ENCODE data around the gene SLC35D1. TPM values are rescaled to one million over a fixed set of nuclear protein-coding genes. Genes with fewer than 3 reads are reported as not detected.

Gene SLC35D1
- total RNA-seq, 1 experiment from 2014 or later = 7.9 TPM

- ChIA-PET POLR2A (ENCODE audit: low non-redundant PET) (no interaction called here), CTCF (no interaction called here)
- DNase-seq (ENCODE audit: low spot score) = no peak
- intact Hi-C loops (cut with micrococcal nuclease; ENCODE audit: unreplicated experiment) = no loop called here
- Histone ChIP-seq H3K27ac (ENCODE audit: low read depth, low read length, poor library complexity, severe bottlenecking) (no peak overlapping the region), H3K36me3 (ENCODE audit: insufficient read depth, low read length, poor library complexity, severe bottlenecking) (no peaks in the 10 kb centered on the region), H3K4me1 (ENCODE audit: insufficient read depth, low read length, poor library complexity, severe bottlenecking) (no peaks in the 10 kb centered on the region), H3K27me3 (replicated peaks; ENCODE audit: insufficient read depth, low read depth, low read length, poor library complexity) (no peaks in the 10 kb centered on the region), H3K4me3 (ENCODE audit: low read depth, low read length, poor library complexity, severe bottlenecking) (no peak overlapping the region), H3K9me3 (ENCODE audit: low read depth, low read length, poor library complexity, severe bottlenecking) (no peaks in the 10 kb centered on the region)
- no TSS peak for BruUV-seq (replicated peaks)
- no peak for TF ChIP-seq EZH2 (IDR thresholded peaks at IDR 0.05; ENCODE audit: borderline replicate concordance, low read depth, low read length, poor library complexity, severe bottlenecking)
- TF ChIP-seq CTCF (conservative IDR thresholded peaks at IDR 0.05; ENCODE audit: low read depth, low read length) = no peak
Observed at GRCh38 chr1:67029472-67029871, 24.5 kb downstream of the SLC35D1 start.

GRCh38 chr1:67020765-67021164, 33.2 kb downstream of the SLC35D1 start:
- Histone ChIP-seq H3K27me3 (replicated peaks; ENCODE audit: insufficient read depth, low read depth, low read length, poor library complexity) (no peaks in the 10 kb centered on the region), H3K36me3 (ENCODE audit: insufficient read depth, low read length, poor library complexity, severe bottlenecking) (peaks cover 8% of the 10 kb centered on the region), H3K4me3 (ENCODE audit: low read depth, low read length, poor library complexity, severe bottlenecking) (no peak overlapping the region), H3K27ac (ENCODE audit: low read depth, low read length, poor library complexity, severe bottlenecking) (no peak overlapping the region), H3K4me1 (ENCODE audit: insufficient read depth, low read length, poor library complexity, severe bottlenecking) (no peaks in the 10 kb centered on the region), H3K9me3 (ENCODE audit: low read depth, low read length, poor library complexity, severe bottlenecking) (no peaks in the 10 kb centered on the region)
- CTCF ChIA-PET = no interaction called here
- POLR2A ChIA-PET (ENCODE audit: low non-redundant PET) = no interaction called here
- intact Hi-C loops (cut with micrococcal nuclease; ENCODE audit: unreplicated experiment) = no loop called here
- no TSS peak for BruUV-seq (replicated peaks)
- no peak for DNase-seq (ENCODE audit: low spot score)
- no peak for TF ChIP-seq EZH2 (IDR thresholded peaks at IDR 0.05; ENCODE audit: borderline replicate concordance, low read depth, low read length, poor library complexity, severe bottlenecking)

- H3K27ac ChIP-seq (ENCODE audit: low read depth, low read length, poor library complexity, severe bottlenecking) = peak overlapping the region; percentile 28
- no peaks in the 10 kb centered on the region for H3K27me3 ChIP-seq (replicated peaks; ENCODE audit: insufficient read depth, low read depth, low read length, poor library complexity)
- intact Hi-C loops (cut with micrococcal nuclease; ENCODE audit: unreplicated experiment) = no loop called here
- no peak for TF ChIP-seq CTCF (conservative IDR thresholded peaks at IDR 0.05; ENCODE audit: low read depth, low read length)
- TF ChIP-seq EZH2 (IDR thresholded peaks at IDR 0.05; ENCODE audit: borderline replicate concordance, low read depth, low read length, poor library complexity, severe bottlenecking) = no peak
- peaks cover 8% of the 10 kb centered on the region for H3K36me3 ChIP-seq (ENCODE audit: insufficient read depth, low read length, poor library complexity, severe bottlenecking)
- POLR2A ChIA-PET (ENCODE audit: low non-redundant PET) = no interaction called here
- no peaks in the 10 kb centered on the region for H3K4me1 ChIP-seq (ENCODE audit: insufficient read depth, low read length, poor library complexity, severe bottlenecking)
- no TSS peak for BruUV-seq (replicated peaks)
- H3K9me3 ChIP-seq (ENCODE audit: low read depth, low read length, poor library complexity, severe bottlenecking) = no peaks in the 10 kb centered on the region
- CTCF ChIA-PET = no interaction called here
- DNase-seq (ENCODE audit: low spot score) = no peak
- H3K4me3 ChIP-seq (ENCODE audit: low read depth, low read length, poor library complexity, severe bottlenecking) = no peak overlapping the region
Observed at GRCh38 chr1:67020304-67020703, 33.6 kb downstream of the SLC35D1 start.

- peaks cover 8% of the 10 kb centered on the region for H3K36me3 ChIP-seq (ENCODE audit: insufficient read depth, low read length, poor library complexity, severe bottlenecking)
- peak overlapping the region; percentile 28 for H3K27ac ChIP-seq (ENCODE audit: low read depth, low read length, poor library complexity, severe bottlenecking)
- H3K27me3 ChIP-seq (replicated peaks; ENCODE audit: insufficient read depth, low read depth, low read length, poor library complexity) = no peaks in the 10 kb centered on the region
- TF ChIP-seq EZH2 (IDR thresholded peaks at IDR 0.05; ENCODE audit: borderline replicate concordance, low read depth, low read length, poor library complexity, severe bottlenecking) (no peak), CTCF (conservative IDR thresholded peaks at IDR 0.05; ENCODE audit: low read depth, low read length) (no peak)
- POLR2A ChIA-PET (ENCODE audit: low non-redundant PET) = no interaction called here
- H3K4me1 ChIP-seq (ENCODE audit: insufficient read depth, low read length, poor library complexity, severe bottlenecking) = no peaks in the 10 kb centered on the region
- intact Hi-C loops (cut with micrococcal nuclease; ENCODE audit: unreplicated experiment) = no loop called here
- no peaks in the 10 kb centered on the region for H3K9me3 ChIP-seq (ENCODE audit: low read depth, low read length, poor library complexity, severe bottlenecking)
- CTCF ChIA-PET = no interaction called here
- DNase-seq (ENCODE audit: low spot score) = peak; percentile 60
- H3K4me3 ChIP-seq (ENCODE audit: low read depth, low read length, poor library complexity, severe bottlenecking) = no peak overlapping the region
- no TSS peak for BruUV-seq (replicated peaks)
Observed at GRCh38 chr1:67019600-67020136, 34.3 kb downstream of the SLC35D1 start.

Data from A673 (cell line).